ENCODE results near the gene VPS51.

VPS51 gene

GRCh38 chr11:65111159-65111743 lies 15.2 kb downstream of the VPS51 start:
- H3K27ac ChIP-seq, result peak overlapping the region; percentile 99
- no peak for TF ChIP-seq CTCF (IDR thresholded peaks at IDR 0.05)
- TF ChIP-seq ZFX (IDR thresholded peaks at IDR 0.05; ENCODE audit: borderline replicate concordance), result no peak

GRCh38 chr11:65111744-65112545 lies 15.9 kb downstream of the VPS51 start, which contains the start of gene TM7SF2:
TSS of gene TM7SF2 (plus strand) at chr11:65111872. CDS start at chr11:65112016, 144 bp downstream.
- TF ChIP-seq CTCF (IDR thresholded peaks at IDR 0.05), result no peak
- no peak for TF ChIP-seq ZFX (IDR thresholded peaks at IDR 0.05; ENCODE audit: borderline replicate concordance)
- H3K27ac ChIP-seq, result peak within 1 kb of the TSS; percentile 99

- TF ChIP-seq ZFX (IDR thresholded peaks at IDR 0.05; ENCODE audit: borderline replicate concordance) (no peak), CTCF (IDR thresholded peaks at IDR 0.05) (peak; percentile 98)
- peak overlapping the region; percentile 99 for H3K27ac ChIP-seq
Measured at GRCh38 chr11:65112546-65113360, 16.7 kb downstream of the VPS51 start.

- peak overlapping the region; percentile 99 for H3K27ac ChIP-seq
Measured at GRCh38 chr11:65113361-65113756, 17.3 kb downstream of the VPS51 start.

GRCh38 chr11:65113839-65114238 lies 17.8 kb downstream of the VPS51 start:
- H3K27ac ChIP-seq, result peak overlapping the region; percentile 99
- TF ChIP-seq ZFX (IDR thresholded peaks at IDR 0.05; ENCODE audit: borderline replicate concordance) (no peak), CTCF (IDR thresholded peaks at IDR 0.05) (no peak)

More at GRCh38 chr11:65113361-65113756, 17.3 kb downstream of the VPS51 start:
- TF ChIP-seq CTCF (IDR thresholded peaks at IDR 0.05) (no peak), ZFX (IDR thresholded peaks at IDR 0.05; ENCODE audit: borderline replicate concordance) (no peak)

GRCh38 chr11:65114538-65115171 lies 18.6 kb downstream of the VPS51 start:
- H3K27ac ChIP-seq, result peak overlapping the region; percentile 99
- TF ChIP-seq CTCF (IDR thresholded peaks at IDR 0.05) (no peak), ZFX (IDR thresholded peaks at IDR 0.05; ENCODE audit: borderline replicate concordance) (no peak)
